ENCODE results near the gene ADCY4.

DNA sequence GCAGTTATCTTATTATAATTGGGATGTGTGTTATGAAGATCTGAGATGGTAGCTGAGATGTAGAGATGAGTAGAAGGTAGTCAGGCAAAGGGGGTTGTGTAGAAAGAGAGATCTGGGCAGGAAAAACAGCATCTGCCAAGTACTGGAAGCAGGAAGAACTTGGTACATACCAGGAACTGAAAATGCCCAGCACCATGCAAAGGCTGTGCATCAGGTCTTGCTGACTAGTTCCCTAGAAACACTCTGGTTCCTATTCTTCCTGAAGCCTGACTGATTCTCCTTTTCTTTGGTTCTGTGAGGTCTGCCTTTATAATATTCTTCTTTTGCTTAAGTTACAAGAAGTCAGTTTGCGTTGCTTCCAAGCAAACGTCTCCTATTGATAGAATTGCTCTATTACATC lies 26.5 kb upstream of the ADCY4 start:
- TF ChIP-seq CTCF (IDR thresholded peaks at IDR 0.05) (no peak), ZFX (IDR thresholded peaks at IDR 0.05; ENCODE audit: borderline replicate concordance) (no peak)
